Colonic mucosa (tissue), 4 donors: ENCODE measurements around the gene GRIN2A. TPM values are rescaled to one million over a fixed set of nuclear protein-coding genes. Genes with fewer than 3 reads are reported as not detected.

Source experiments
- DNase-seq: peaks from one replicate; pipeline ENCODE4 v3.0.0-alpha.2; 2020
- H3K27ac ChIP-seq: fragments of 200-600 bp; one replicate; pipeline ENCODE4 v1.8.0; 2021
- H3K27me3 ChIP-seq: fragments of 200-600 bp; one replicate; pipeline ENCODE4 v1.8.0; 2021
- H3K36me3 ChIP-seq: fragments of 200-600 bp; one replicate; pipeline ENCODE4 v1.8.0; 2021
- H3K4me1 ChIP-seq: fragments of 200-600 bp; one replicate; pipeline ENCODE4 v1.8.0; 2021; ENCODE audit warnings: mild to moderate bottlenecking
- H3K4me3 ChIP-seq: fragments of 200-600 bp; one replicate; pipeline ENCODE4 v1.8.0; 2021
- H3K9ac ChIP-seq, 2 donors: one replicate each; pipeline ENCODE4 v1.7.0; 2013; ENCODE audit warnings: control low read depth in 2 of 2, low read depth in 2 of 2, low read length in 2 of 2
- H3K9me3 ChIP-seq: fragments of 200-600 bp; one replicate; pipeline ENCODE4 v1.8.0; 2021
- CTCF ChIP-seq: fragments of 200-600 bp; IDR thresholded peaks from one replicate; pipeline ENCODE4 v1.8.0; 2022; ENCODE audit warnings: antibody characterized with exemption, mild to moderate bottlenecking
- intact Hi-C: fragments of 100-400 bp; cut with DNase I; formaldehyde crosslinking; loops from one replicate; pipeline ENCODE4 v1.14.1; 2022
- total RNA-seq, 2 donors: library from RNA; stranded (reverse); fragmentation: NEBNext Ultra II Directional in 1 of 2; extraction: Animal tissue kit (Norgen Biotek cat#: 25700) in 1 of 2; gene quantifications; one replicate each; pipeline ENCODE4 v1.2.1, GENCODE V29; 2021
- donor health status: healthy.
- donor health status: DM: no; HTN: no; CAD: no.
- donor health status: DM: no; HTN: no; CAD: no.

GRIN2A gene
- total RNA-seq, 2 donors from 2014 or later = 0.15 to 0.40 TPM

- no peaks in the 10 kb centered on the region for H3K27me3 ChIP-seq
- TF ChIP-seq CTCF = no peak
- intact Hi-C loops = no loop called here
Measured at GRCh38 chr16:9911989-9912388, 270.2 kb downstream of the GRIN2A start.

GRCh38 chr16:9911231-9911630, 271.0 kb downstream of the GRIN2A start:
- intact Hi-C loops = no loop called here
- H3K9me3 ChIP-seq = no peaks in the 10 kb centered on the region
- H3K4me1 ChIP-seq = no peaks in the 10 kb centered on the region
- no peak for TF ChIP-seq CTCF
- no peak overlapping the region for H3K4me3 ChIP-seq
- no peaks in the 10 kb centered on the region for H3K27me3 ChIP-seq
- no peaks in the 10 kb centered on the region for H3K36me3 ChIP-seq
- DNase-seq = no peak
- H3K27ac ChIP-seq = no peak overlapping the region
- H3K9ac ChIP-seq = no peak overlapping the region

More at GRCh38 chr16:9911989-9912388, 270.2 kb downstream of the GRIN2A start:
- no peaks in the 10 kb centered on the region for H3K4me1 ChIP-seq
- DNase-seq = no peak
- no peak overlapping the region for H3K27ac ChIP-seq
- no peak overlapping the region for H3K4me3 ChIP-seq
- no peak overlapping the region for H3K9ac ChIP-seq
- H3K9me3 ChIP-seq = no peaks in the 10 kb centered on the region
- H3K36me3 ChIP-seq = no peaks in the 10 kb centered on the region

GRCh38 chr16:9909072-9909825, 273.0 kb downstream of the GRIN2A start:
- TF ChIP-seq CTCF = no peak
- no peak overlapping the region for H3K27ac ChIP-seq
- DNase-seq = no peak
- no peak overlapping the region for H3K4me3 ChIP-seq
- no peaks in the 10 kb centered on the region for H3K9me3 ChIP-seq
- H3K9ac ChIP-seq = no peak overlapping the region
- intact Hi-C loops = no loop called here
- H3K27me3 ChIP-seq = no peaks in the 10 kb centered on the region
- no peaks in the 10 kb centered on the region for H3K4me1 ChIP-seq
- no peaks in the 10 kb centered on the region for H3K36me3 ChIP-seq

- no peaks in the 10 kb centered on the region for H3K4me1 ChIP-seq
- DNase-seq = no peak
- no peak overlapping the region for H3K4me3 ChIP-seq
- intact Hi-C loops = no loop called here
- no peak overlapping the region for H3K9ac ChIP-seq
- no peak for TF ChIP-seq CTCF
- H3K27ac ChIP-seq = no peak overlapping the region
- no peaks in the 10 kb centered on the region for H3K36me3 ChIP-seq
- no peaks in the 10 kb centered on the region for H3K27me3 ChIP-seq
- no peaks in the 10 kb centered on the region for H3K9me3 ChIP-seq
Measured at GRCh38 chr16:9908613-9909012, 273.6 kb downstream of the GRIN2A start.

GRCh38 chr16:9907752-9908151, 274.5 kb downstream of the GRIN2A start:
- no peaks in the 10 kb centered on the region for H3K27me3 ChIP-seq
- intact Hi-C loops = no loop called here
- TF ChIP-seq CTCF = no peak
- no peak overlapping the region for H3K27ac ChIP-seq
- H3K4me1 ChIP-seq = no peaks in the 10 kb centered on the region
- H3K9ac ChIP-seq = no peak overlapping the region
- no peak for DNase-seq
- H3K9me3 ChIP-seq = no peaks in the 10 kb centered on the region
- no peak overlapping the region for H3K4me3 ChIP-seq
- no peaks in the 10 kb centered on the region for H3K36me3 ChIP-seq
